Measurements from ENCODE around the gene ST7L.

DNA sequence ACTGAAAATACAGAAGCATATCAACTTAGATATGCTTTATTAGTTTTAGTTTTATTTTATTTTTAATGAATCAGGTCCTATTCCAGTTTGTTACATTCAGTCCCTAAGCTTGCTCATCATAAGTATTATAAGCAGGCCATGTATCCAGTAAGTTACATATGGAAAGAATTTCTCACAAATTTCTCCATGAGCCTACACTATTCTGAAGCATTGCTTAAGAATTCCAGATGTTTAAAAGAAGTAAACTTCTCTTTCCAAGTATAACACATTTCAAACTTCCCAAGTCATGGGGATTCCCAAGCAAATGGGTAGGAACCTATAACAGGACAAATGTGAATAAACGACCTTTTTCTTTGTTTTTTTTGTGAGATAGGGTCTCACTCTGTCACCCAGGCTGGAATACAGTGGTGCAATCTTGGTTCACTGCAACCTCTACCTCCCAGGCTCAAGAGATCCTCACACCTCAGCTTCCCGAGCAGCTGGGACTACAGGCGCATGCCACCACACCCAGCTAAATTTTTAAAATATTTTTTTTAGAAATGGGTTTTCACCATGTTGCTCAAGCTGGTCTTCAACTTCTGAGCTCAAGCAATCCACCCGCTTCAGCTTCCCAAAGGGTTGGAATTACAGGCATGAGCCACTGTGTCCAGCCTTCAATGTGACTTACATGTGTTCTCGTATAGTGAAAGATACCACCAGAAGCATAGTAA, 39.0 kb downstream of the ST7L start:
- TF ChIP-seq, protein P1, sequence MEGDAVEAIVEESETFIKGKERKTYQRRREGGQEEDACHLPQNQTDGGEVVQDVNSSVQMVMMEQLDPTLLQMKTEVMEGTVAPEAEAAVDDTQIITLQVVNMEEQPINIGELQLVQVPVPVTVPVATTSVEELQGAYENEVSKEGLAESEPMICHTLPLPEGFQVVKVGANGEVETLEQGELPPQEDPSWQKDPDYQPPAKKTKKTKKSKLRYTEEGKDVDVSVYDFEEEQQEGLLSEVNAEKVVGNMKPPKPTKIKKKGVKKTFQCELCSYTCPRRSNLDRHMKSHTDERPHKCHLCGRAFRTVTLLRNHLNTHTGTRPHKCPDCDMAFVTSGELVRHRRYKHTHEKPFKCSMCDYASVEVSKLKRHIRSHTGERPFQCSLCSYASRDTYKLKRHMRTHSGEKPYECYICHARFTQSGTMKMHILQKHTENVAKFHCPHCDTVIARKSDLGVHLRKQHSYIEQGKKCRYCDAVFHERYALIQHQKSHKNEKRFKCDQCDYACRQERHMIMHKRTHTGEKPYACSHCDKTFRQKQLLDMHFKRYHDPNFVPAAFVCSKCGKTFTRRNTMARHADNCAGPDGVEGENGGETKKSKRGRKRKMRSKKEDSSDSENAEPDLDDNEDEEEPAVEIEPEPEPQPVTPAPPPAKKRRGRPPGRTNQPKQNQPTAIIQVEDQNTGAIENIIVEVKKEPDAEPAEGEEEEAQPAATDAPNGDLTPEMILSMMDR (optimal IDR thresholded peaks at IDR 0.05 in 1 of 3, IDR thresholded peaks at IDR 0.05 in 1 of 3, conservative IDR thresholded peaks at IDR 0.05 in 1 of 3; ENCODE audit: extremely low read depth in 1 of 3, insufficient read depth in 2 of 3, low read length in 3 of 3), result no peak
- no peak for TF ChIP-seq EZH2 (IDR thresholded peaks at IDR 0.05; ENCODE audit: low read length)

Measured in keratinocyte (primary cell).